ENCODE results near the gene ARHGEF39. TPM values are rescaled to one million over a fixed set of nuclear protein-coding genes. Genes with fewer than 3 reads are reported as not detected.

Gene ARHGEF39
- total and polyA plus RNA-seq, 4 donors = 0.47 to 1.4 (median 1.3) TPM

DNA sequence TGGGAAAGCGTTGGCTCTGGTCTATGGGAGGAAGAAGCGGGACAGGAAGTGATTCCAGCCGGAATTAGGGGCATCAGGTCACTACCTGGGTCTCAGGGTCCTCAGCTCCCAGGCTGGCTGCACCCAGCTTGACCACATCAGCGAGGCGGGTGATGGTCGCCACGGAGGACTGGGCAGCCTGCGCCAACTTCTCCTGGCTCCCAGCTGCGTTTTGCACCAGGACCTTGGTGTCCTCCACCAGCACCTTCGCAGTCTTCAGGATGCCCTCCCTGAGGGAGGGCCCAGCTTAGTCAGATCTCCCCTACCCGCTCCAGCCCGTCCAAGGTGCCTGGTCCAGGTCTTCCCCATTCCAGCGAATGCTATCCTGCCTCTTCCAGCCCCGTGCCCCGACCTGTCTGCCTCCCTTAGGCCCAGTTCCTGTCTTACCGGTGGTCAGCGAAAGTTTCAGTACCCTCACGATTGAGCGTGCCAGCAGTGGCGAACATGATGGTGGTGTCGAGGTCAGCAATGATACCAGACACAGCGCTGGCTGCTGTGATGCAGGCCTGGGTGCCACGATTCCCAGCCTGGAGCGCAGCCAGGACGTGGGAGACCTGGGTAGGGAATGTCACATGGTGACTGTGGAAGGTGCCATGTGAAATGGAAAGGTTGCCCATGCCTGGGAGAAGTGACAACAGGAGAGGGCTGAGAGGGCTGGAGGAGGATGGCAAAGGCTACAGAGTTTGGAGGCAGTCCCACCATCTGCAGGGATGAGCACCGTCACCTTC lies 39.1 kb upstream of the ARHGEF39 start:
- Histone ChIP-seq H3K4me1 (ENCODE audit: control insufficient read depth in 5 of 5, insufficient read depth in 5 of 5, low read length in 5 of 5) (no peaks in the 10 kb centered on the region), H3K36me3 (ENCODE audit: control insufficient read depth in 4 of 4, insufficient read depth in 4 of 4, low read length in 4 of 4) (peaks cover 47 to 87% (median 80%) of the 10 kb centered on the region in 4 donors), H3K4me3 (no peak overlapping the region), H3K27ac (ENCODE audit: low read depth in 1 of 2, low read length in 1 of 2) (no peak overlapping the region), H3K9me3 (ENCODE audit: control insufficient read depth in 4 of 4, insufficient read depth in 3 of 4, low read length in 3 of 4) (no peaks in the 10 kb centered on the region), H3K27me3 (ENCODE audit: control insufficient read depth in 3 of 3, insufficient read depth in 3 of 3, low read length in 2 of 3) (no peaks in the 10 kb centered on the region), H3K9ac (ENCODE audit: insufficient read depth in 1 of 2, low read length in 2 of 2) (no peak overlapping the region)
- 95 to 96% methylated on average over 26 of the region's 26 CpGs for WGBS, 2 donors
- DNase-seq (no peak), ATAC-seq (ENCODE audit: insufficient read depth, low FRiP score) (no peak)
- TF ChIP-seq CTCF (IDR thresholded peaks at IDR 0.05; ENCODE audit: control extremely low read depth, extremely low read depth) = no peak

GRCh38 chr9:35702696-35703095 lies 37.7 kb upstream of the ARHGEF39 start:
- no peak for ATAC-seq (ENCODE audit: insufficient read depth, low FRiP score)
- no peak overlapping the region for H3K27ac ChIP-seq (ENCODE audit: low read depth in 1 of 2, low read length in 1 of 2)
- peaks cover 54 to 88% (median 87%) of the 10 kb centered on the region in 4 donors for H3K36me3 ChIP-seq (ENCODE audit: control insufficient read depth in 4 of 4, insufficient read depth in 4 of 4, low read length in 4 of 4)
- no peak for DNase-seq
- WGBS, 2 donors = 92 to 93% methylated on average over 7 of the region's 7 CpGs
- H3K27me3 ChIP-seq (ENCODE audit: control insufficient read depth in 3 of 3, insufficient read depth in 3 of 3, low read length in 2 of 3) = no peaks in the 10 kb centered on the region
- no peak for TF ChIP-seq CTCF (IDR thresholded peaks at IDR 0.05; ENCODE audit: control extremely low read depth, extremely low read depth)
- H3K4me1 ChIP-seq (ENCODE audit: control insufficient read depth in 5 of 5, insufficient read depth in 5 of 5, low read length in 5 of 5) = no peaks in the 10 kb centered on the region
- no peak overlapping the region for H3K9ac ChIP-seq (ENCODE audit: insufficient read depth in 1 of 2, low read length in 2 of 2)
- H3K9me3 ChIP-seq (ENCODE audit: control insufficient read depth in 4 of 4, insufficient read depth in 3 of 4, low read length in 3 of 4) = no peaks in the 10 kb centered on the region
- H3K4me3 ChIP-seq = no peak overlapping the region

GRCh38 chr9:35700942-35701341 lies 35.9 kb upstream of the ARHGEF39 start:
- no peak for ATAC-seq (ENCODE audit: insufficient read depth, low FRiP score)
- H3K4me1 ChIP-seq (ENCODE audit: control insufficient read depth in 5 of 5, insufficient read depth in 5 of 5, low read length in 5 of 5) = peaks cover 0 to 2% (median 0%) of the 10 kb centered on the region in 5 donors
- H3K9me3 ChIP-seq (ENCODE audit: control insufficient read depth in 4 of 4, insufficient read depth in 3 of 4, low read length in 3 of 4) = no peaks in the 10 kb centered on the region
- H3K27me3 ChIP-seq (ENCODE audit: control insufficient read depth in 3 of 3, insufficient read depth in 3 of 3, low read length in 2 of 3) = no peaks in the 10 kb centered on the region
- H3K9ac ChIP-seq (ENCODE audit: insufficient read depth in 1 of 2, low read length in 2 of 2) = no peak overlapping the region
- DNase-seq = no peak
- H3K4me3 ChIP-seq = no peak overlapping the region
- no peak overlapping the region for H3K27ac ChIP-seq (ENCODE audit: low read depth in 1 of 2, low read length in 1 of 2)
- peaks cover 42 to 82% (median 76%) of the 10 kb centered on the region in 4 donors for H3K36me3 ChIP-seq (ENCODE audit: control insufficient read depth in 4 of 4, insufficient read depth in 4 of 4, low read length in 4 of 4)
- no peak for TF ChIP-seq CTCF (IDR thresholded peaks at IDR 0.05; ENCODE audit: control extremely low read depth, extremely low read depth)
